ENCODE measurements around the gene DLGAP1.
"Not testable (repeated sequence)": the region's sequence is repeated elsewhere in the genome, so short reads cannot be mapped to it uniquely, and the experiment has no call there.

The DLGAP1 gene

GRCh38 chr18:3625742-3626091, 829.4 kb downstream of the DLGAP1 start:
- no peak for DNase-seq (ENCODE audit: low read depth in 2 of 2)

GRCh38 chr18:3624935-3625741, 830.0 kb downstream of the DLGAP1 start:
- peak; percentile 26 to 57 for DNase-seq (ENCODE audit: low read depth in 2 of 2)

DNA sequence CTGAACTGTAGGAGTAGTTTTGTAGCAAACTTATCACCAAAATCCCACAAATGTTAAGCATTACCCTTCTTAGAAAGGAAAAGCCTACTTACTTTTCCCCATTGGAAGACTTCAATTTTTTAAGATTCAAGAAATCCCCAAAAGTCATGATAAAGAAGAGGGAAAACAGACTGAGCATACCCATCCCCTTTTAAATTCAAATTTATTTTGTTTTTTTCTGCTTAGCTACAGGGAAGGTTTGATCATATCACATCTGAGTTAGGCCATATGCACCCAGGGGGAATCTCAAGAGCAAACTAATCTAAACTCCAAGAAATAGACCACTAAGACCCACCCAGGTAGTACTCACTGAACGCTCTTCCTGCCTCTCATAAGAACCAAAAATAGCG, 830.6 kb downstream of the DLGAP1 start:
- no peak for DNase-seq (ENCODE audit: low read depth in 2 of 2)

- DNase-seq (ENCODE audit: low read depth in 2 of 2): no peak
Observed at GRCh38 chr18:3623769-3624545, 831.1 kb downstream of the DLGAP1 start.

- DNase-seq (ENCODE audit: low read depth in 2 of 2): no peak
Observed at GRCh38 chr18:3620146-3621119, 834.7 kb downstream of the DLGAP1 start.

DNA sequence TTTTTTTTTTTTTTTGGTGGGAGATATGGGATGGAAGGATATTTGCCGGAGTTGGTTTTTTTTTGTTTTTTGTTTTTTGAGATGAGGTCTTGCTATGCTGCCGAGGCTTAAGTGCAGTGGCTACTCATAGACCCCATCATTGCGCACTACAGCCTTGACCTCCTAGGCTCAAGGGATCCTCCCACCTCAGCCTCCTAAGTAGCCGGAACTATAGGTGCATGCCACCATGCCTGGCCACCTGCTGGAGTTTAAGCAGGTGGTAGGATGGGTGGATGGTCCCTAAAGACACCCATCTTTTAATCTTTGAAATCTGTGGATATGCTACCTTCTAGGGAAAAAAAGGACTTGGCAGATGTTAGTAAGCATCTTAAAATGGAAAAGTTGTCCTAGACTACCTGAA, 835.4 kb downstream of the DLGAP1 start:
- DNase-seq (ENCODE audit: low read depth in 2 of 2): no peak

DNA sequence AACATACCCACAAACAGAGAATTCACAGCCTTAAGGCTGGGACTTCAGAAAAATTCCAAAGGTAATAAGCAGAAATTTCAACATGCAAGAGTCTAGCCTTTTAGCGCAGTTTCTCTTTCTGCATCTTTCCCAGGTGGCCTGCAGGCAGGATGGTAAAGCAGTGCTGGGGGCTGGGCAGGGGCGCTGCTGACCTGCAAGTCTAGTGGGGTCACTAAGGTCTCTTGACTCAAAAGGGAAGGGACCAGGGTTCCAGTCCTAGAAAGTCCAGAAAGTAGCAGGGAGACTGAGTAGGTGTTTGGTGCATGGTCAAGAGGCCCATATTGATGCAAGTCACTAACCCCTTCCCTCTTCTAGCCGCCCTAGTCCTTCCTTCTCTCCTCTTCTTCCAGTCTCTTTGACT, 835.9 kb downstream of the DLGAP1 start:
- DNase-seq (ENCODE audit: low read depth in 2 of 2): no peak

GRCh38 chr18:3616744-3617143, 838.4 kb downstream of the DLGAP1 start:
- no peak for DNase-seq (ENCODE audit: low read depth in 2 of 2)

DNA sequence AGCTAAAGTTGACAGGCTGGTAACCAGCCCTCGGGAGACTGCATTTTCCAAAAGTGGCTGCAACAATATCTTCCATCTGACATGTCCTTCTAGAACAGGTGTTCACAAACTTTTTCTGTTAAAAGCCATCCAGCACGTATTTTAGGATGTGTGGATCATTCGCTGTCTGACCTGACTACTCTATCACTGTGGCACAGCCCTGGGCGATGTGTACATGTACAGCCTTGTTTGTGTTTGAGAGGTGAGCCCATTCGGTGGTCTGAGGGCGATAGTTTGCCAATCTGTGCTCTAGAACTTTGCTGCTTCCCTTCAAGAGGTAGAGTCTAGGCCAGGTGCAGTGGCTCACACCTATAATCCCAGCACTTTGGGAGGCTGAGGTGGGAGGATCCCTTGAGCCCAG, 839.0 kb downstream of the DLGAP1 start:
- no peak for DNase-seq (ENCODE audit: low read depth in 2 of 2)

- no peak for DNase-seq (ENCODE audit: low read depth in 2 of 2)
Observed at GRCh38 chr18:3615374-3615985, 839.6 kb downstream of the DLGAP1 start.

- DNase-seq (ENCODE audit: low read depth in 2 of 2): no peak
Observed at GRCh38 chr18:3612315-3612714, 842.8 kb downstream of the DLGAP1 start.

GRCh38 chr18:3611313-3612090, 843.6 kb downstream of the DLGAP1 start:
- no peak for DNase-seq (ENCODE audit: low read depth in 2 of 2)

DNA sequence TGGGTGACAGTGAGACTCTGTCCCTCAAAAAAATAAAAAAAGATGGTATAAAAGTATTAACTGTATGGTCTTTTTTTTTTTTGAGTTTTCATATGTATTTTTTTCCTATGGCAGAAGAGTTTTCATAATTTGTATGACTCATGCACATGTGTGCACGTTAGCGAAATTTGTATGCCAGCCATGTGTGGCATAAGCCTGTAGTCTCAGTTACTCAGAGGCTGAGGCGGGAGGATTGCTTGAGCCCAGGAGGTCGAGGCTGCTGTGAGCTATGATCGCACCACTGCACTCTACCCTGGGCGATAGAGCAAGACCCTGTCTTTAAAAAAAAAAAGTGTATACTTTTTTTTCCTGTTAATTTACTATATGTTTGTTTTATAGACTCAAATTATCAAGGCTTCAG, 844.3 kb downstream of the DLGAP1 start:
- no peak for DNase-seq (ENCODE audit: low read depth in 2 of 2)

DNA sequence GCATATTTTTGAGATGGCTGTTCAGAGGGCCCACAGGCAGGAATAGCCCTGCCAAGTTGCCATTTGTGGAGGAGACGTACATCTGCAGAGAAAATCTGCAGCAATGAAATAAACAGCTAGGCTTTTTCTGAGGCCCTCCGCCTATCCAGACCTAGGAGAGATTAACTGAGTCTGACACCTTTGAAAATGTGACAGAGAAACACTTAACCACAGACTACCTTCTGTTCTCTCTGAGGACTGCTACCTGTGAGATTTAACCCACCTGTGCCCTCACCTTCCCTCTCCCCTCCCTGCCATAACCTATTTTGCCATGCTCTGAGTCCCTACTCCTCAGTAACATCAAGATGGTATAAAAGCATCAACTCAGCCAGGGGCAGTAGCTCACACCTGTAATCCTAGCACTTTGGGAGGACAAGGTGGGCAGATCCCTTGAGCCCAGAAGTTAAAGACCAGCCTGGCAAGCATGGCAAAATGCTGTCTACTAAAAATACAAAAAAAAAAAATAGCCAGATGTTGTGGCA, 844.9 kb downstream of the DLGAP1 start:
- DNase-seq (ENCODE audit: low read depth in 2 of 2): no peak

DNA sequence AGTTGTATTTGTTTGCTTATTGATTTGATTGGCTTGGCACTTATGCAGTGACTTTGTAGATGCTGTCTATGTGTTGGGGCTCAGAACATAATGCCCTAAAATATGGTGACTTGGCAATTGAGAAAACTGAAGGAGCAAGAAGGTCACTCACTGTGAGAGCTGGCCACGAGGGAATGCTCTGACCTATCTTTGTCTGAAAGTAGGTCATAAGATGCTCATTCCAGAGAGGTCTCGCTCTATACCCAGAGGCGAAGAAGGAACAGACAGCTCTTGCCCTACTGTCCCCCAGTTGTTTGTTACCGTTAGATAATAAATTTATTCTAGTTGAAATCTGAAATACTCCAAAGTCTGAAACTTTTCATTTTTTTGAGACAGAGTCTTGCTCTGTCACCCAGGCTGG, 846.6 kb downstream of the DLGAP1 start:
- DNase-seq (ENCODE audit: low read depth in 2 of 2): no peak

GRCh38 chr18:3608099-3608453, 847.0 kb downstream of the DLGAP1 start:
- DNase-seq (ENCODE audit: low read depth in 2 of 2): not testable (repeated sequence)

- no peak for DNase-seq (ENCODE audit: low read depth in 2 of 2)
Observed at GRCh38 chr18:3607309-3608098, 847.6 kb downstream of the DLGAP1 start.

GRCh38 chr18:3606863-3607262, 848.2 kb downstream of the DLGAP1 start:
- DNase-seq (ENCODE audit: low read depth in 2 of 2): not testable (repeated sequence)

DNA sequence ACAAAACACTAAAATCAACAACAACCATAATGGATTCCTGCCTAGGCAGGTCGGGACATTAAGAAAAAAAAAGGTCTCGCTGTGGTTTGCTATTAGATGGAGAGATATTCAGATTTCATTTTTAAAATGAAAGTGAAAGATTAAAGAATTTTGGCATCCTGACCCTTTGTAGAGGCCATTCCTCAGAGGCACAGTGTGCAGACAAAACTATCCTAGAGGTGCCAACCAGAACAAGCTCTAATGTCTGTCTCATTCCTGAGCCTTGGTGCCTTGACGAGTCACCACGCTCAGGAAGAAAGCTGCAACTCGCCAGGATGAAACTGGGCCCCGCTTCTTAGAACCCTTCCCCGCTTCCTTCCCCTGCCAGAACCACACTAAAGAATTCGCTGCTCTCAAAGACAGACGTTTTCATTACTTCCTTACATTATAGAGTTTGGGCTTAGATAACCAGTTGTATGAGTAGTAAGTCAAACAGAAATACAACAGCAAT, 849.1 kb downstream of the DLGAP1 start:
- no peak for DNase-seq (ENCODE audit: low read depth in 2 of 2)

GRCh38 chr18:3605486-3605952, 849.6 kb downstream of the DLGAP1 start:
- DNase-seq (ENCODE audit: low read depth in 2 of 2): no peak

All from stimulated activated CD8-positive, alpha-beta memory T cell treated with anti-CD3 and anti-CD28 coated beads, Interleukin-15, amount 100 ng/mL, for 4 hours (primary cell).